ENCODE results near the gene SPDYE3.
A peak's percentile ranks its signal among the peaks of the same experiment; 100 is the strongest.
"Not testable (repeated sequence)": the region's sequence is repeated elsewhere in the genome, so short reads cannot be mapped to it uniquely, and the experiment has no call there.

The SPDYE3 gene, protein sequence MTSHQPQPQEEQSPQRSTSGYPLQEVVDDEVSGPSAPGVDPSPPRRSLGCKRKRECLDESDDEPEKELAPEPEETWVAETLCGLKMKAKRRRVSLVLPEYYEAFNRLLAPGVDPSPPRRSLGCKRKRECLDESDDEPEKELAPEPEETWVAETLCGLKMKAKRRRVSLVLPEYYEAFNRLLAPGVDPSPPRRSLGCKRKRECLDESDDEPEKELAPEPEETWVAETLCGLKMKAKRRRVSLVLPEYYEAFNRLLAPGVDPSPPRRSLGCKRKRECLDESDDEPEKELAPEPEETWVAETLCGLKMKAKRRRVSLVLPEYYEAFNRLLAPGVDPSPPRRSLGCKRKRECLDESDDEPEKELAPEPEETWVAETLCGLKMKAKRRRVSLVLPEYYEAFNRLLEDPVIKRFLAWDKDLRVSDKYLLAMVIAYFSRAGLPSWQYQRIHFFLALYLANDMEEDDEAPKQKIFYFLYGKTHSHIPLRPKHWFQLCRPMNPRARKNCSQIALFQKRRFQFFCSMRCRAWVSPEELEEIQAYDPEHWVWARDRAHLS

GRCh38 chr7:100307402-100307801, at the start of gene SPDYE3:
Gene SPDYE3, plus strand, starts transcription at chr7:100307702. Its CDS starts 184 bp downstream, at chr7:100307886.
- not testable (repeated sequence) for DNase-seq

- DNase-seq = not testable (repeated sequence)
These were observed 47.5 kb upstream of the SPDYE3 start for GRCh38 chr7:100259984-100260383.

- DNase-seq = not testable (repeated sequence)
These were observed 44.6 kb upstream of the SPDYE3 start for GRCh38 chr7:100262896-100263295.

DNA sequence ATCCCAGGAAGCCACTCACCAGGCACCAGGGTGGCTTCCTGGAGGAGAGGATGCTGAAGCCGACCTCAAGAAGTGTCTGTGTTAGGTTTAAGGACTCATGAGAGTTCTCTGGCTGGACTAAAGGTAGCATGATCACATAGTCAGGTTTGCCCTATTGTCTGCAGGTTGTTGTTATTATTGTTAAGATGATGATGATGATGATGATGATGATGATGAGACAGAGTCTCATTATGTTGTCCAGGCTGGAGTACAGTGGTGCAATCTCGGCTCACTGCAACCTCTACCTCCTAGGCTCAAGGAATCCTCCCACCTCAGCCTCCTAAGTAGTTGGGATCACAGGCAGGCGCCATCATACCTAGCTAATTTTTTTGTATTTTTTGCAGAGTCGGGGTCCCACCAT, 43.3 kb upstream of the SPDYE3 start:
- DNase-seq = not testable (repeated sequence)

DNA sequence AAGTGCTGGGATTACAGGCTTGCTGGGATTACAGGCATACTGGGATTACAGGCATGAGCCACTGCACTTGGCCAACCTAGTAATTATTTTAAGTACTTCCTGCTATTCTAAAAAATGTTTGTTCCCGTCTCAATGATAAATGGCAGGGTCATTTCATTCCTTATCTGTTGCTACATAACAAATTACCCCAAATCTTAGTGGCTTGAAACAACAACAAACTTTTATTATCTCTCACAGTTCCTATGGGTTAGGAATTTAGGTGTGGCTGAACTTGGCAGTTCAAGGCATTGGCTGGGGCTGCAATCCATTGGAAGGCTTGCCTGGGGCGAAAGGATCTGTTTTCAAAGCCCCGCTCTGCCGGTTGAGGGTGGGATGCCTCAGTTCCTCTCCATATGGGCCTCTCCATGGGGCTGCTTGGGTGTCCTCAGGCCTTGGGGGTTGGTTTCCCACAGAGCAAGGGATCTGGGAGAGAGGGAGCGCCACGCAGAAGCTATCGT, 42.8 kb upstream of the SPDYE3 start:
- not testable (repeated sequence) for DNase-seq

DNA sequence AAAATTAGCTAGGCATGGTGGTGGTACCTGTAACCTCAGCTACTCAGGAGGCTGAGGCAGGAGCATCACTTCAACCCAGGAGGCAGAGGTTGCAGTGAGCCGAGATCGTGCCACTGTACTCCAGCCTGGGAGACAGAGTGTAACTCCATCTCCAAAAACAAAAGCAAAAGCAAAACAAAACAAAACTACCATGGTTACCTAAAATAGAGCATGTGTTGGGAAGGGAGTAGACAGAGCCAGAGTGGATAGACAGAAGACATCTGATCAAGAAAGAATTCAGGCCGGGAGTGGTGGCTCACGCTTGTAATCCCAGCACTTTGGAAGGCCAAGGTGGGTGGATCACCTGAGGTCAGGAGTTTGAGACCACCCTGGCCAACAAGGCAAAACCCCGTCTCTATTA, 41.7 kb upstream of the SPDYE3 start:
- DNase-seq = not testable (repeated sequence)

- DNase-seq = no peak
These were observed 40.7 kb upstream of the SPDYE3 start for GRCh38 chr7:100266576-100267354.

- DNase-seq = no peak
These were observed 39.9 kb upstream of the SPDYE3 start for GRCh38 chr7:100267648-100268047.

DNA sequence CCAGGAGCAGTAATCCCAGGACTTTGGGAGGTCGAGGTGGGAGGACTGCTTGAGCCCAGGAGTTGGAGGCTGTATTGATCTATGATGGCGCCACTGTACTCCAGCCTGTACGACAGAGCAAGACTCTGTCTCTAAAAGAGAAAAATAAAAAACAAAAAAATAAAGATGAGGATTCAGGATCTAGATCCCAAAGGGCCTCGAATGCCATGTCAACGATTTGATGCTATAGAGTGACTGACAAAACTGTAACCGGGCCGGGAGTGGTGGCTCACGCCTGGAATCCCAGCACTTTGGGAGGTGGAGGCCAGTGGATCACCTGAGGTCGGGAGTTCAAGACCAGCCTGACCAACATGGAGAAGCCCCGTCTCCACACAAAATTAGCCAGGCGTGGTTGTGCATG, 38.6 kb upstream of the SPDYE3 start:
- not testable (repeated sequence) for DNase-seq

- not testable (repeated sequence) for DNase-seq
These were observed 38.0 kb upstream of the SPDYE3 start for GRCh38 chr7:100269306-100270045.

- not testable (repeated sequence) for DNase-seq
These were observed 37.2 kb upstream of the SPDYE3 start for GRCh38 chr7:100270046-100270918.

DNA sequence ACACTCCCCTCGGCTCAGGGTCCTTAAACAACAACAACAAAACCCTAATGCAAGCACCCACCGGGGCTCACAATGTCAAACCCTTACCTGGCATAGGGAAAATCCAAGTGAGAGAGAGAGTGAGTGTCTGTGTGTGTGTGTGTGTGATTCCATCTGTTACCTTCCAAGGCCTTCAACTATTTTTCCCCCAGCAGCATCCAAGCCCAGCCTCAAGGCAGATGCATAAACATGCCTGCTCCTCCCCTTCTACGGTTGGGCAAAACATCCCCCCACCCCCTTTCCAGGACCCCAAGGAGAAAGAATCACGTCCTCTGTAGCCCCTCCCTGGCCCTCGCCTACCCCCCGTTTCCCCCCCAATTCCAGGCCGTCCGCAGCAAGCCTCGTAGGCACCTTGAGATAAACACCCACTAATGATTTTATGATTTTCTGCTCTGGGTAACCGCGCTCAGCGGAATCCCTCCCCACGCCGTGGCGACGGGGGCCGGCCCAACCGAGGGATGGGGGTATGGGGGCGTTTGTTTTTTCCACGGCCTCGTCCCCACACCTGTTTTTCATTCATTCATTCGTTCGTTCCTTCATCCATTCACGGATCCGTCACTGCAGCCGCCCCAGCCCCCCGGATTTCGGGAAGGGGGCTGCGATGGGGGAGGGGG, 36.4 kb upstream of the SPDYE3 start:
- DNase-seq = not testable (repeated sequence)

DNA sequence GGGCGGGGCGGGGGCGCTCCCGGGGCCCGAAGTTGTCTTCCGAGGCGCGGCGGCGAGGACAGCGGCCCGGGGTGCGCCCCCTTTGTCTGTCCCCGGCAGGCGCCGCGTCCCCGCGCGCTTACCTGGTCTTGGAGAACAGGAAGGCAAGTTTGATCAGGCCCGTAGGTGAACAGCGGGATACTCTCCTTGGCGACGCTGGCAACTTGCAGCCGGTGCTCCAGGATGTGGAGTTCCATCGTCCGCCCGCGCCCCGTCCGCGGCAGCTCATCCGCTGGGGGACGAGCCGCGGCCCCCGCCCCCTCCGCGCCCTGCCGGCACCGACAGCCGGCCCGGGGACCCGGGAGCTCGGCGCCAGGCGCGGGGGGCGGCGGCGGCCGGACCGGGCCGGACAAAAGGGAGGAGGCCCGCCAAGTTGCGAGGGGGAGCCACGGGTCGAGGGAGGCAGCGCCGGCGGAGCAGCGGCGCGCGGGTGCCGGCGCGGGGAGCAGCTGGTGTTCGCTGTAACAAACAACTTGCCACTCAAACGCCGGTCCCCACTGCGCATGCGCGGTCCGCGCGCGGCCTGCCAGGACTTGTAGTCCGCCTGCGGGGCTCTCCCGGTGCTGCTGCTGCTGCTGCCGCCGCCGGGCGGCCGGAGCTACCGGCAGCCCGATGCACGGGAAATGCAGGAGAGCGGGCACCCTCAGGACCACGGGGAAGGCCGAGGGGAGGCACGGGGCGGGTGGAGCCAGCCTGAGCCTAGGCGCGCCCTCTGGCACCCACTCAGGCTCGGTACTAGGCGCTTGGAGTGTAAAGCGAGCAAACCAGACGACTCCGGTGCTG, 35.6 kb upstream of the SPDYE3 start:
- DNase-seq = peak; percentile 81

DNA sequence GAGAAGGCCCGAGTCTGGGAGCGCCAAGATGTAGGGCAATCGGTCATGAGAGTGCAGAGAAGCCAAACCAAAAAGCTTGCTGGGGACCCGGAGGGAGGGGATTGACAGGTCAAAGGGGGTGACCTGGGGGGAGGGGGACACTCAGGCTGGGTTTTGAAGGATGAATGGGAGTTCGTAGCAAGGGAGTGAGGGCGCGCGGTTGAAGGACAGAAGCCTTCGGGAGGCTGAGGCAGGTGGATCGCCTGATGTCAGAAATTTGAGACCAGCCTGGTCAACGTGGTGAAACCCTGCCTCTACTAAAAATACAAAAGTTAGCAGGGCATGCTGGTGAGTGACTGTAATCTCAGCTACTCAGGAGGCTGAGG, 35.0 kb upstream of the SPDYE3 start:
- DNase-seq = not testable (repeated sequence)

- DNase-seq = no peak
These were observed 32.4 kb upstream of the SPDYE3 start for GRCh38 chr7:100275120-100275519.

DNA sequence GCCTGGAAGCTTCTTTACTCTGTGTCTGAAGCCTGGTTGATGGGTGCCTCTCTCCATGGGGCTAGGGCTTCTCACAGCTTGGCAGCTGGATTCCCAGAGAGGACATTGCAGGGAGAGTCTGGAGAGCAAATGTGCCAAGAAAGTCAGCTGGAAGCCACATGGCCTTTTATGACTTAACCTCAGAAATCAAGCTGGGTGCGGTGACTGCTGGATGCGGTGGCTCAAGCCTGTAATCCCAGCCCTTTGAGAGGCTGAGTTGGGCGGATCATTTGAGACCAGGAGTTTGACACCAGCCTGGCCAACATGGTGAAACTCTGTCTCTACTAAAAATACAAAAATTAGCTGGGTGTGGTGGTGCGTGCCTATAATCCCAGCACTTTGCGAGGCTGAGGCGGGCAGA, 31.4 kb upstream of the SPDYE3 start:
- DNase-seq = not testable (repeated sequence)

DNA sequence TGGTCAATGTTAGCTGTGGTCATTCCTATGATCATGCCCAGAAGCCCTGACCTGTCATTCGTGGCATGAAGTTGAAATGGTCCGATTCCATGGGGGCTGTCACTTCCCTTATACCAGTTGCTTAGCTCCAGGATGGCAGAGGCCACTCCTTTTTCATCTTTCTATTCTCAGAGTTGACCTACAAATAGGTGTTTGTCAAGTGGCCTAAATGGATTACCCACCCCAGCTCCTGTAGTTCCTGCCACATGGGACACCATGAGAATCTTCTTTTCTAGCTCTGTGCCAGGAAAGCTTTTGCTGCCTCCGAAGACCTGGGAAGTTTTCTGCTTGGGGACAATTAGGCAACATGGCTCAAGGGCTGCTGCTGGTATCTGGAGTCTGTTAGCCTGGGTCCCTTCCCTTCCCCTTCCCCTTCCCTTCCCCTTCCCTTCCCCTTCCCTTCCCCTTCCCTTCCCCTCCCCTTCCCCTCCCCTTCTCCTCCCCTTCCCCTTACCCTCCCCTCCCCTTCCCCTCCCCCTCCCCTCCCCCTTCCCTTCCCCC, 25.4 kb upstream of the SPDYE3 start:
- DNase-seq = not testable (repeated sequence)

DNA sequence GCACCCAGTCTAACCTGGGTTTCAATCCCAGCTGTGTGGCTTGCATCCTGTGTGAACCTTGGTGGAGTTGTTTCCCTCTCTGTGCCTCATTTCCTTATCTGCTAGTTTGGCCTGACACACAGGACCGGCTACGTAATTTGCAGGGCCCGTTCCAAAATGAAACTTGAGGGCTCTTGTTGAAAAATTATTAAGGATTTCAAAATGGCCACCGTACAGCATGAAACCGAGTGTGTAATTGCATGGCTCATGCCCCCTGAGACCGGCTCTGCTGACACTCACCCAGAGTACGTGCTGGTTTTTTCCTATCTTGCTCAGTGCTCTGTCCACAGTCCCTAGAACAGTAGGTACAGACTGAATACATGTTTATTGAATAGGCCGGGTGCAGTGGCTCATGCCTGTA, 24.4 kb upstream of the SPDYE3 start:
- DNase-seq = not testable (repeated sequence)

DNA sequence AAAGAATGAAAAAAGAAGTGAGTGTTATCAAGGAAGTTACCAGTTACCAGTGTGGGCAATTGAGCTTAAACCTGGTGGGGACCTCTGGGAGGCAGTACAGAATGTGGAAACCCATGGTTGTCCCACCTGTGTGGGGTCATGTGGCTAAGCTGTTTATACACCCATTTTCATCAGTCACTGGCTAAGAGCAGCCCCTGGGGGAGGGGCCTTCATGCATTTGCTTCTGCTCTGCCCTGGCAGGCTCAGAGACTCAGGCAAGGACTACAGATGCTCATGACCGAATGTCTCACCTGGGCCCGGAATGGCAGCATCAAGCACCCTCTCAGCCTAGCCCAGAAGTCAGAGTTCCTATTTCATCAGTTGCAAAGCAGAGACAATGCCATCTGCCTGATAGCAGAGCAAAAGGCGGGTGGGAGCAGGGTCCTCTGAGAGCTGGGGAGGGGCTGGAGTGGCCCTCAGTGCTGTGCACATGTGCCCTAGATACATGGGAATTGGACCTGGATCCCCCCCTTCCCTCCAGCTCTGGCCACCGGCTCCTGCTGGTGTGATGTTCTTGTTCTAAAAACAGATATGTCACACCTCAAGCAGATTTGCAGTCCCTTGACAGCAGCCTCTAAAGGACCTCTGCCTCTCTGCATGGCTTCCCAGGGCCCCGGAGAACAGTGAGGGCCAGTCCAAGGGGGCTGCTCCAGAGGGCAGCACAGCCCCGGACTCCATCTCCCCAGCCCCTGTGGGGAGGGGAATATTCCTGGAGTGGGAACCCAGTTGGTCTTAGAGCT, 20.1 kb upstream of the SPDYE3 start:
- DNase-seq = not testable (repeated sequence)
